Activated CD8-positive, alpha-beta T cell treated with anti-CD3 and anti-CD28 coated beads for 36 hours (primary cell): Measurements from ENCODE around the gene ITSN1. TPM values are rescaled to one million over a fixed set of nuclear protein-coding genes. Genes with fewer than 3 reads are reported as not detected.
"Not testable (repeated sequence)": the region's sequence is repeated elsewhere in the genome, so short reads cannot be mapped to it uniquely, and the experiment has no call there.

Experiments used
- ATAC-seq: fragments of 200-7000 bp; cut with Tn5 transposase; one replicate; pipeline ENCODE4 v1.10.0; 2021; ENCODE audit warnings: mild to moderate bottlenecking, moderate library complexity
- CTCF ChIA-PET: fragments of 350-600 bp; sonication (Branson Sonifier 250); formaldehyde crosslinking; loops from one replicate; lab custom pipeline; 2021; ENCODE audit warnings: antibody characterized with exemption; lab: Charles Lee
- POLR2A ChIA-PET: fragments of 350-600 bp; sonication (Branson Sonifier 250); formaldehyde crosslinking; loops from one replicate; lab custom pipeline; 2021; ENCODE audit warnings: antibody characterized with exemption; lab: Charles Lee
- DNase-seq: peaks from one replicate; pipeline ENCODE4 v3.0.0-alpha.2; 2020
- H3K27ac Mint-ChIP-seq: one replicate; pipeline ENCODE4 v1.8.0; 2021; ENCODE audit warnings: mild to moderate bottlenecking, mixed read lengths
- H3K27me3 Mint-ChIP-seq: one replicate; pipeline ENCODE4 v1.8.0; 2021; ENCODE audit warnings: mixed read lengths
- H3K36me3 Mint-ChIP-seq: one replicate; pipeline ENCODE4 v1.8.0; 2021; ENCODE audit warnings: low read depth, mixed read lengths
- H3K4me1 Mint-ChIP-seq: one replicate; pipeline ENCODE4 v1.8.0; 2021; ENCODE audit warnings: low read depth, mixed read lengths
- H3K4me3 Mint-ChIP-seq: one replicate; pipeline ENCODE4 v1.8.0; 2021; ENCODE audit warnings: mild to moderate bottlenecking, moderate library complexity, mixed read lengths
- H3K9me3 Mint-ChIP-seq: one replicate; pipeline ENCODE4 v1.8.0; 2021; ENCODE audit warnings: mixed read lengths
- CTCF ChIP-seq: fragments of 200-600 bp; IDR thresholded peaks from one replicate; pipeline ENCODE4 v1.8.0; 2022; ENCODE audit warnings: antibody characterized with exemption, mild to moderate bottlenecking
- intact Hi-C: fragments of 100-400 bp; cut with micrococcal nuclease; formaldehyde crosslinking; loops from one replicate; pipeline ENCODE4 v1.10.0; 2022
- total RNA-seq, 2 experiments: library from RNA; stranded (reverse); gene quantifications; one replicate each; pipeline ENCODE4 v1.2.3, GENCODE V29; 2021

Gene ITSN1
- total RNA-seq, 2 experiments from 2014 or later, result 4.4 to 4.7 TPM

- no peaks in the 10 kb centered on the region for H3K4me1 Mint-ChIP-seq
- no peak for DNase-seq
- peaks cover 2% of the 10 kb centered on the region for H3K27me3 Mint-ChIP-seq
- H3K4me3 Mint-ChIP-seq, result no peak overlapping the region
- peaks cover 2% of the 10 kb centered on the region for H3K36me3 Mint-ChIP-seq
- intact Hi-C loops, result no loop called here
- H3K9me3 Mint-ChIP-seq, result peaks cover 2% of the 10 kb centered on the region
- no peak for ATAC-seq
- POLR2A ChIA-PET, result no interaction called here
- no peak for TF ChIP-seq CTCF
- CTCF ChIA-PET, result no interaction called here
- no peak overlapping the region for H3K27ac Mint-ChIP-seq
These were observed 69.9 kb downstream of the ITSN1 start for GRCh38 chr21:33712022-33712803.

DNA sequence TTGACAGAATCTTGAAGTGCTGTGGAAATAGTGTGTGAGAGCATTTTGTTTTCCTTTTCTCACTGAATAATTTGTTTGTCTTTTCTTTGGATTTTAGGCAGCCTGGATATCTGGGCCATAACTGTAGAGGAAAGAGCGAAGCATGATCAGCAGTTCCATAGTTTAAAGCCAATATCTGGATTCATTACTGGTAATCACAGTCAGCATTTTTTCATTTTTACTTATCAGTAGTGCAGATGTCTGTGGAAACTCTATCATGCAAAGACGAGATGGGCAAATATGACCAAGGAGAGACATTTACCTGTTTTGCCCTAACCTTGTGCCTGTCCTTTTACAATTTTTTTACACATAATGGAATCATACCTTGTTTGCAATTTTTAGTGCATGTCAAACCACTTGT, 78.8 kb downstream of the ITSN1 start:
- DNase-seq, result no peak
- no peak for ATAC-seq
- CTCF ChIA-PET, result no interaction called here
- no peak for TF ChIP-seq CTCF
- H3K4me3 Mint-ChIP-seq, result no peak overlapping the region
- intact Hi-C loops, result no loop called here
- POLR2A ChIA-PET, result no interaction called here
- peaks cover 2% of the 10 kb centered on the region for H3K27me3 Mint-ChIP-seq
- no peaks in the 10 kb centered on the region for H3K4me1 Mint-ChIP-seq
- H3K27ac Mint-ChIP-seq, result no peak overlapping the region
- H3K9me3 Mint-ChIP-seq, result no peaks in the 10 kb centered on the region
- H3K36me3 Mint-ChIP-seq, result no peaks in the 10 kb centered on the region

DNA sequence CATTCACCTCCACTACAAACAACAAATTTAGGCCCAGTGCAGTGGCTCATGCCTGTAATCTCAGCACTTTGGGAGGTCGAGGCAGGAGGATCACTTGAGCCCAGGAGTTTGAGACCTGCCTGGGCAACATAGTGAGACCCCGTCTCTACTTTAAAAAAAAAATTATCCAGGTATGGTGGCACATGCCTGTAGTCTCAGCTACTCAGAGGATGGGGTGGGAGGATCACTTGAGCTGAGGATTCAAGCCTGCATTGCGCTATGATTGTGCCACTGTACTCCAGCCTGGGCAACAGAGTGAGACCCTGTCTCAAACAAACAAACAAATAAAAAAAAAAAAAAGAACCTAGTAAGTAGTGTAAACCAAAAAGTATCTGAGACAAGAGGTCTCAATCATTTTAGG, 86.8 kb downstream of the ITSN1 start:
- POLR2A ChIA-PET, DNase-seq, intact Hi-C loops, H3K4me1 Mint-ChIP-seq, H3K27ac Mint-ChIP-seq, ATAC-seq, H3K4me3 Mint-ChIP-seq, H3K27me3 Mint-ChIP-seq, H3K9me3 Mint-ChIP-seq, CTCF ChIA-PET, H3K36me3 Mint-ChIP-seq: not testable (repeated sequence)

DNA sequence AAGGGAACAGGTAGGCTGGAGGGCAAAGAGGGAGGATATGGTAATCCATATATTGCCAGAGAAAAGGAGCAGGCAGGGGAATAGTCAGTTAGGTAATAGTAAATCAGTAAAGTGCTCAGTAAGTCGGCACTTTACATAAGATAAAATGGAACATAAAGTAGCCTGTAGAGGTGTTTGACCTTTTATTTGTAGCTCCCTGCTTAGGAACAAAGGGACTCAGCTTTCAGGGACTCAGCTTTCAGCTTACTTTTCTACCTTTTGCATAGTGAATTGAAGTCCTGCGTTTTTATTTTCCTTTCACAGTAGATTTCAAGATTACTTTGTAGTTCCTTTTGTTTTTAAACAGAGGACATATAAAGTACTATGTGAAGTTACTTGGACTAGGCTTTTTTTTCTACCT, 87.3 kb downstream of the ITSN1 start:
- H3K27ac Mint-ChIP-seq, result no peak overlapping the region
- H3K27me3 Mint-ChIP-seq, result no peaks in the 10 kb centered on the region
- no peaks in the 10 kb centered on the region for H3K9me3 Mint-ChIP-seq
- H3K4me1 Mint-ChIP-seq, result no peaks in the 10 kb centered on the region
- intact Hi-C loops, result no loop called here
- ATAC-seq (no peak), DNase-seq (no peak)
- TF ChIP-seq CTCF, result no peak
- H3K36me3 Mint-ChIP-seq, result no peaks in the 10 kb centered on the region
- ChIA-PET POLR2A (no interaction called here), CTCF (no interaction called here)
- no peak overlapping the region for H3K4me3 Mint-ChIP-seq

DNA sequence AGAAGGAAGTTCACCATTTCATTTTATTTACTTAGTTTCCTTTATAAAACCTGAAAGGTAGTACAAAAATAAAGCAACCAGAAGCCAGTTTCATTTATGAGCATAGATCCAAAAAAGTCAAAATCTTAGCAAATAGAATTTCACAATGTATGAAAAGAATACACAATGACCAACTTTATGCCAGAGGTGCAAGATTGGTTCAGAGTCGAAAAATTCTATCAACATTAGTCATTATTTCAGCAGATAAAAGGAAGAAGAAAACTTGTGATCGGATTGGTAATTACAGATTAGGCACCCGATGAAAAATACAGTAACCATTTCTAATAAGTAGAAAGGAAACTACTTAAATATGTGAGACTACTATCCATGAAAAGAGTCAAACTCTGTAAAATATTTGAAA, 89.1 kb downstream of the ITSN1 start:
- Mint-ChIP-seq H3K27me3 (no peaks in the 10 kb centered on the region), H3K4me1 (no peaks in the 10 kb centered on the region), H3K36me3 (no peaks in the 10 kb centered on the region), H3K9me3 (no peaks in the 10 kb centered on the region), H3K4me3 (no peak overlapping the region), H3K27ac (no peak overlapping the region)
- no peak for TF ChIP-seq CTCF
- ChIA-PET POLR2A (no interaction called here), CTCF (no interaction called here)
- DNase-seq (no peak), ATAC-seq (no peak)
- intact Hi-C loops, result no loop called here
